Epithelial cell of esophagus (primary cell): ENCODE results near the gene BORCS5.

Source experiments
- DNase-seq: peaks from one replicate; pipeline ENCODE4 v3.0.0; 2010; ENCODE audit warnings: low read depth
- H3K4me3 ChIP-seq: 2 replicates; pipeline ENCODE4 v1.5.1; 2011; ENCODE audit warnings: mild to moderate bottlenecking, low read length, control low read depth
- TF ChIP-seq, protein P1 (sequence below): IDR thresholded peaks from 2 replicates; pipeline ENCODE4 v1.5.1; 2011; ENCODE audit warnings: low read depth, mild to moderate bottlenecking, low read length, control low read depth, inconsistent platforms; ENCODE audit not compliant: insufficient read depth; ENCODE audit errors: missing control alignments

The BORCS5 gene

DNA sequence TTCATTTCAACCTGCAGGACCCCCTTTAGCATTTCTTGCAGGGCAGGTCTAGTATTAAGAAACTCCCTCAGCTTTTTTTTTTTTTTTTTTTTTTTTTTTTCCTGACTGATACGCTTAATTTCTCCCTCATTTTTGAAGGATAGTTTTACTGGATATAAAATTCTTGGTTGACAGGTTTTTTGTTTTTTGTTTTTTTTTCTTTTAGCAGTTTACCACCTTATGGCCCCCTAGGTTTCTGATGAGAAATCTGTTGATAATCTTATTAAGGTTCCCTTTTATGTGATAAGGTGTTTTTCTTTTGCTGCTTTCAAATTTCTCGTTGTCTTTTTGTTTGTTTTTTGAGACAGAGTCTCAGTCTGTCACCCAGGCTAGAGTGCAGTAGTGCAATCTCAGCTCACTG, 66.5 kb downstream of the BORCS5 start:
- TF ChIP-seq, protein P1, sequence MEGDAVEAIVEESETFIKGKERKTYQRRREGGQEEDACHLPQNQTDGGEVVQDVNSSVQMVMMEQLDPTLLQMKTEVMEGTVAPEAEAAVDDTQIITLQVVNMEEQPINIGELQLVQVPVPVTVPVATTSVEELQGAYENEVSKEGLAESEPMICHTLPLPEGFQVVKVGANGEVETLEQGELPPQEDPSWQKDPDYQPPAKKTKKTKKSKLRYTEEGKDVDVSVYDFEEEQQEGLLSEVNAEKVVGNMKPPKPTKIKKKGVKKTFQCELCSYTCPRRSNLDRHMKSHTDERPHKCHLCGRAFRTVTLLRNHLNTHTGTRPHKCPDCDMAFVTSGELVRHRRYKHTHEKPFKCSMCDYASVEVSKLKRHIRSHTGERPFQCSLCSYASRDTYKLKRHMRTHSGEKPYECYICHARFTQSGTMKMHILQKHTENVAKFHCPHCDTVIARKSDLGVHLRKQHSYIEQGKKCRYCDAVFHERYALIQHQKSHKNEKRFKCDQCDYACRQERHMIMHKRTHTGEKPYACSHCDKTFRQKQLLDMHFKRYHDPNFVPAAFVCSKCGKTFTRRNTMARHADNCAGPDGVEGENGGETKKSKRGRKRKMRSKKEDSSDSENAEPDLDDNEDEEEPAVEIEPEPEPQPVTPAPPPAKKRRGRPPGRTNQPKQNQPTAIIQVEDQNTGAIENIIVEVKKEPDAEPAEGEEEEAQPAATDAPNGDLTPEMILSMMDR: no peak
- no peak overlapping the region for H3K4me3 ChIP-seq

DNA sequence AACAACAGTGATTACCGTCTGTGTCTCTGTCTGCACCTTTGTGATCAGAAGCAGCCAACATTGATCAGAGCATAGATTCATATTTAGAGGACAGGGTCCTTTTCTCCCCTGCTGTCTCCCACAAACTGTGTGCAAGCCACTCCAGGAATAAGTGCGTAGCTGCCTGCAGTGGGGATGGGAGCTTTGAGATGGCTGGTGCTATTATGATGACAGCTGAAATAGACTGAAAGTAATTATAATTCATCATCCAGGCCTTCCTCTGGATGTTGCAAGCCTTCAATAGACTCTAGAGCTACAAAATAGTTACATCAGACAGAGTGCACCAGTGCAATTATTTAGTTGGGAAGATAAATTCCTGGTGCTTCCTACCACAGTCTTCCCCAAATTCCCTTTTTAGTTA, 68.1 kb downstream of the BORCS5 start:
- TF ChIP-seq, protein P1: no peak
- no peak overlapping the region for H3K4me3 ChIP-seq
- no peak for DNase-seq

More for the DNA sequence above, 66.5 kb downstream of the BORCS5 start:
- no peak for DNase-seq

DNA sequence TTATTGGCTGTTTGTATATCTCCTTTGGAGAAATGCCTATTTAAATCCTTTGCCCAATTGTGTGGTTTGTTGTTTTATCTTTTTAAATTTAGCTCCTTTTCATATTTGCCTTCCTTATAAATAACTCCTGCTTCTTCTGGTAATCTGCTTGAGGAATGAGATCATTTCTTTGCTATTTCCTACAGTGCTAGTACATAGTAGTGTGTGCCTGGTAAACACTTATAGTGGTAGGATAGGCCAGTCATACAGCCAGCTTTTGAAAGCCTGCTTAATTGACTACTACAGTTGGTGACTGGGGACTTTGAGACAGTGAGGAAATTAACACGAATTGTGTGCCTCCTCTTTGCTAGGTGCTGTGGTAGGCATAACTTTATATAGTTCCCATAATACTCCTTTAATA, 68.7 kb downstream of the BORCS5 start:
- peak; percentile 42 for DNase-seq
- TF ChIP-seq, protein P1: no peak
- no peak overlapping the region for H3K4me3 ChIP-seq

DNA sequence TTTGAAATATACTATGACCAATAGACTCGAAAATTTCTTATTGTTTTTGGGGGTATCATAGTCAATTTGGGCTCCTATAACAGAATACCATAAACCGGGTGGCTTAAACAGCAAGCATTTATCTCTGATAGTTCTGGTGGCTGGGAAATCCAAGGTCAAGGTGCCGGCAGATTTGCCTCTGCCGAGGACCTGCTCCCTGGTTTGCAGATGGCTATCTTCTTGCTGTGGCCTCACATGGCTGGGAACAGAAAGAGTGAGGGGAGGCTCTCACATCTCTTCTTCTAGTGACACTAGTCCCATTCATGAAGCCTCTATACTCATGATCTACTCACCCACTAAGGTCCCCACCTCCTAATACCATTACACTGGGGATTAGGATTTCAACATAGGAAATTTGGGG, 70.7 kb downstream of the BORCS5 start:
- TF ChIP-seq, protein P1: no peak
- no peak for DNase-seq
- H3K4me3 ChIP-seq: no peak overlapping the region

DNA sequence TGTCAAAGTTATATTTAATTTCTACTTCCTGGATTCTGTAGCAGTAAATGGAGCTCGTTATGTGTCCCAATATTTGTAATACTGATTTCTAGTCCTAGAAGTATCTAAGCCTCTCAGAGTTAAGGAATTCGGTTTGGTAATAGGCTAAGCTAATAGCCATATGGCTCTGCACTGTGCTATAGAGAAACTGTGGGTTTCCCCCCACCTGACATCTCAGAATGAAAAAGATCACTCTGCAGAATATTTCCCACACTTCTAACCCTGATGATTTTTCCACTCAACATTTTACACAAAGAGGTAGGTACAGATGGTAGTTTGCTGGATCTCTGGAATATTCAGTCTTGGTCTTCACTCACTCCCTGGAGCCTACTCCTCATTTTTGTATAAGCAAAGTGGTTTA, 71.2 kb downstream of the BORCS5 start:
- no peak for DNase-seq
- H3K4me3 ChIP-seq: no peak overlapping the region
- TF ChIP-seq, protein P1: no peak

DNA sequence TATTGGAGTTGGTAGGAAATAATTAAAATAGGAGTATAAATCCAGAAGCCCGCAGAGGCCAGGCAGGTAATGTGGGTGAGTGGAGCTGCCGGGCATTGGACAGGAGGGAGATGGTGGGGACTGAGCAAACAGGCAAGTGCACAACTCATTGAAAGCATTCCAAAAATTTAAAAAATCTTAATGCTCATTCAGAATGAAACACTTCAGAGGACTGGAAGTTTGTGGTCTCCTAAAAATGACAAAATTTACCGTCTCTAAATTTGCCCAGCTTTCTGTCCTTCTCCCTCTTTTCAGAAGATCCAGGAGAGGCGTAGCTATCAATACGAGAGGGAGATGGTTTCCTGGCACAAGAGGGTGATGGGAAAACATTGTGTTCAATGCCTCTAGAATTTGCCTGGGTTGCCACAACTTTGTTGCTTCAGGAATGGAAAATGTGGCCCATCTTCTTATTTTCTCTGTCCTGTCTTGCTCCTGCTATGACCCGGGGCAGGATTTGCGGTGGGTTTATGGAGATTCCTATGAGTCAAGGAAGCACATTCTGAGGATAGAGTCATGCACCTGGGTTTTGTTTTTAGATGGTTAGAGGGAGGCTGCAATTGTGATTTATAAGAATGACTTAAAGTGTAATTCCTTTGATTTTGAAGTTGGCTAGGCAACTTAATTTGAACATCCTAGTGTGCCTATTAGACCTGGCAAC, 72.2 kb downstream of the BORCS5 start:
- TF ChIP-seq, protein P1: no peak
- peak; percentile 90 for DNase-seq
- H3K4me3 ChIP-seq: no peak overlapping the region

DNA sequence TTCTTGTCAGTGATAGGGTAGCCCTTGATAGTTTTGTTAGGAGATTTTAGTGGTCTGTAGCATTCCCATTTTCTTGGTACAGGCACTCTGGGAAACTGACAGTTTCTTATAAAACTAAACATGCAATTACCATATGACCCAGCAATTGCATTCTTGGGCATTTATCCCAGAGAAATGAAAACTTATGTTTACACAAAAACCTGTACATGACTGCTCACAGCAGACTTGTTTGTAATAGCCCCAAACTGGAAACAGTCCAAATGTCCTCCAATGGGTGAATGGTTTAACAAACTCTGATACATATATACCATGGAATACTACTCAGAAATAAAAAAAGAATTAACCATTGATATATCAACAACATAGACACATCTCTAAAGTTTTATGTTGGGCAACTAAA, 75.5 kb downstream of the BORCS5 start:
- TF ChIP-seq, protein P1: no peak

More for the DNA sequence above, 75.5 kb downstream of the BORCS5 start:
- no peak overlapping the region for H3K4me3 ChIP-seq
- DNase-seq: peak; percentile 89
